BE2C (cell line): Measurements from ENCODE around the gene CCDC33.

ENCODE experiments used
- DNase-seq: peaks from one replicate; pipeline ENCODE4 v3.0.0-alpha.2; 2020
- H3K27me3 ChIP-seq: fragments of 250-450 bp; sonication (Bioruptor Pico); 2 replicates; pipeline ENCODE4 v1.5.1; 2020; ENCODE audit warnings: mild to moderate bottlenecking
- H3K36me3 ChIP-seq: fragments of 250-450 bp; sonication (Bioruptor Pico); 2 replicates; pipeline ENCODE4 v1.5.1; 2020; ENCODE audit warnings: mild to moderate bottlenecking
- H3K4me1 ChIP-seq: fragments of 250-450 bp; sonication (Bioruptor Pico); 2 replicates; pipeline ENCODE4 v1.5.1; 2020
- H3K4me3 ChIP-seq: 2 replicates; pipeline ENCODE4 v1.5.1; 2011; ENCODE audit warnings: low read depth, low read length
- H3K9me3 ChIP-seq: fragments of 250-450 bp; sonication (Bioruptor Pico); 2 replicates; pipeline ENCODE4 v1.5.1; 2020
- CTCF ChIP-seq: IDR thresholded peaks from 2 replicates; pipeline ENCODE4 v1.5.1; 2012; ENCODE audit warnings: mild to moderate bottlenecking, low read depth, low read length

The CCDC33 gene

GRCh38 chr15:74374648-74375302 is 138.6 kb downstream of the CCDC33 start:
- H3K4me3 ChIP-seq = peak overlapping the region; percentile 74
- H3K9me3 ChIP-seq = no peaks in the 10 kb centered on the region
- no peak for DNase-seq
- H3K36me3 ChIP-seq = no peaks in the 10 kb centered on the region
- H3K4me1 ChIP-seq = peaks cover 3% of the 10 kb centered on the region; the same call in 1 of the 2 replicates
- no peaks in the 10 kb centered on the region; the same call in 1 of the 2 replicates for H3K27me3 ChIP-seq
- no peak for TF ChIP-seq CTCF

GRCh38 chr15:74375303-74375693 is 139.2 kb downstream of the CCDC33 start:
- TF ChIP-seq CTCF = peak; percentile 98
- no peaks in the 10 kb centered on the region for H3K36me3 ChIP-seq
- DNase-seq = peak; percentile 84
- H3K9me3 ChIP-seq = no peaks in the 10 kb centered on the region
- H3K4me3 ChIP-seq = peak overlapping the region; percentile 74; the same call in 1 of the 2 replicates
- no peaks in the 10 kb centered on the region; the same call in 1 of the 2 replicates for H3K27me3 ChIP-seq
- H3K4me1 ChIP-seq = peaks cover 3% of the 10 kb centered on the region; the same call in 1 of the 2 replicates

GRCh38 chr15:74376226-74376625 is 140.1 kb downstream of the CCDC33 start:
- no peak for DNase-seq
- Histone ChIP-seq H3K4me1 (peaks cover 3% of the 10 kb centered on the region; the same call in 1 of the 2 replicates), H3K36me3 (no peaks in the 10 kb centered on the region), H3K27me3 (no peaks in the 10 kb centered on the region), H3K4me3 (no peak overlapping the region), H3K9me3 (no peaks in the 10 kb centered on the region)
- no peak for TF ChIP-seq CTCF

GRCh38 chr15:74376825-74377581 is 140.9 kb downstream of the CCDC33 start:
- Histone ChIP-seq H3K36me3 (no peaks in the 10 kb centered on the region), H3K9me3 (no peaks in the 10 kb centered on the region), H3K27me3 (no peaks in the 10 kb centered on the region), H3K4me3 (no peak overlapping the region), H3K4me1 (peaks cover 3% of the 10 kb centered on the region; the same call in 1 of the 2 replicates)
- no peak for DNase-seq
- TF ChIP-seq CTCF = no peak

GRCh38 chr15:74377831-74378766 is 142.0 kb downstream of the CCDC33 start:
- DNase-seq = no peak
- H3K9me3 ChIP-seq = no peaks in the 10 kb centered on the region
- TF ChIP-seq CTCF = no peak
- H3K4me3 ChIP-seq = no peak overlapping the region
- H3K27me3 ChIP-seq = no peaks in the 10 kb centered on the region
- no peaks in the 10 kb centered on the region for H3K36me3 ChIP-seq
- peaks cover 3% of the 10 kb centered on the region; the same call in 1 of the 2 replicates for H3K4me1 ChIP-seq
